Gastrocnemius medialis (tissue), 4 donors: Measurements from ENCODE around the gene ASF1A.

Experiments used
- CTCF ChIP-seq, 5 experiments: fragments of 450-650 bp in 3 of 5; fragments of 200-600 bp in 2 of 5; sonication (generic) in 2 of 5; IDR thresholded peaks in 4 of 5; conservative IDR thresholded peaks in 1 of 5; 1 replicate in 4 of 5; 2 replicates in 1 of 5; pipeline ENCODE4 v1.5.1; 2016 to 2019; ENCODE audit warnings: antibody characterized with exemption in 5 of 5, mild to moderate bottlenecking in 3 of 5, moderate library complexity in 3 of 5
- POLR2A ChIP-seq, 2 donors: fragments of 450-650 bp; IDR thresholded peaks; one replicate each; pipeline ENCODE4 v1.6.1; 2017; ENCODE audit warnings: antibody characterized with exemption in 2 of 2, mild to moderate bottlenecking in 2 of 2, moderate library complexity in 2 of 2

GRCh38 chr6:118865100-118865391 is 28.9 kb upstream of the ASF1A start:
- TF ChIP-seq CTCF (IDR thresholded peaks at IDR 0.05 in 4 of 5, conservative IDR thresholded peaks at IDR 0.05 in 1 of 5) (no peak), POLR2A (IDR thresholded peaks at IDR 0.05) (no peak)
